ENCODE data around the gene KRT26. TPM values are rescaled to one million over a fixed set of nuclear protein-coding genes. Genes with fewer than 3 reads are reported as not detected.

The KRT26 gene
- total RNA-seq, 1 experiment from 2014 or later, result not detected

DNA sequence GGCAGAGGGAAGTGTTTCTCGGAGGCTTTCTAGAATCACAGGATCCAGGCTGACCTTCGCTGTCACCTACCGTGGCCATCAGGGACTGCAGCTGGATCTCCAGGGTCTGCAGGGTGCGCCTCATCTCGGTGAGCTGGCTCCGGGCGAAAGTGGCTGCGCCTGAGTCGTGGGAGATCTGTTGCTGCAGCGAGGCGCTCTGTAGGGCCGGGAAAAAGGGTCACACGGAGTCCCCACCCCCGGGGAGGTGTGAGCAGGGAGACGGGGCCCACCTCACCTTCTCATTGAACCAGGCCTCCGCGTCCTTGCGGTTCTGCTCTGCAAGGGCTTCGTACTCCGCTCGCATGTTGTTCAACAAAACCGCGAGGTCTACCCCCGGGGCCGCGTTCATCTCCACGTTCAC lies 24.8 kb upstream of the KRT26 start:
- Histone ChIP-seq H3K4me2 (ENCODE audit: insufficient read depth, insufficient read length, low read length) (no peak overlapping the region), H3K23ac (ENCODE audit: insufficient read length, low read depth, low read length) (no peak overlapping the region), H3K23me2 (ENCODE audit: insufficient read length, low read depth, low read length, poor library complexity, severe bottlenecking) (no peaks in the 10 kb centered on the region), H3K4ac (ENCODE audit: low read depth, low read length) (no peak overlapping the region), H3K27ac (ENCODE audit: insufficient read length, low read depth, low read length) (no peak overlapping the region), H4K5ac (ENCODE audit: insufficient read length, low read depth, low read length) (no peak overlapping the region), H3K9ac (ENCODE audit: extremely low read depth, insufficient read length, low read length) (no peak overlapping the region), H2AFZ (ENCODE audit: low read length) (no peak overlapping the region), H3K56ac (ENCODE audit: insufficient read length, low read depth, low read length) (no peak overlapping the region), H4K8ac (replicated peaks; ENCODE audit: insufficient read length, low read depth, low read length) (no peak overlapping the region), H2BK12ac (ENCODE audit: insufficient read length, low read depth, low read length) (no peak overlapping the region), H2BK20ac (ENCODE audit: low read depth, low read length, poor library complexity, severe bottlenecking) (no peak overlapping the region), H3K27me3 (ENCODE audit: insufficient read depth, low read length) (no peaks in the 10 kb centered on the region), H3K14ac (ENCODE audit: insufficient read depth, low read length) (peak overlapping the region; percentile 33; the same call in 1 of the 2 replicates), H3K79me2 (ENCODE audit: insufficient read depth, low read length) (no peaks in the 10 kb centered on the region), H3K79me1 (ENCODE audit: insufficient read depth, low read depth, low read length, poor library complexity, severe bottlenecking) (no peaks in the 10 kb centered on the region), H2BK5ac (ENCODE audit: insufficient read length, low read length) (no peak overlapping the region), H4K91ac (ENCODE audit: insufficient read length, low read depth, low read length) (no peak overlapping the region), H2BK120ac (ENCODE audit: low read depth, low read length, poor library complexity, severe bottlenecking) (no peak overlapping the region), H2AK5ac (ENCODE audit: insufficient read length, low read length) (no peak overlapping the region), H2BK15ac (ENCODE audit: low read depth, low read length) (no peak overlapping the region), H4K20me1 (ENCODE audit: control insufficient read depth, insufficient read depth, insufficient read length) (no peaks in the 10 kb centered on the region), H3K18ac (ENCODE audit: insufficient read length, low read depth, low read length) (no peak overlapping the region), H3K4me1 (ENCODE audit: insufficient read depth, low read length) (no peaks in the 10 kb centered on the region), H3T11ph (ENCODE audit: low read length) (no peak overlapping the region), H3K9me3 (ENCODE audit: control insufficient read depth, low read depth, low read length) (no peaks in the 10 kb centered on the region)
- Mint-ChIP-seq H3K27me3 (ENCODE audit: low read depth) (peaks cover 27% of the 10 kb centered on the region), H3K4me1 (no peaks in the 10 kb centered on the region), H3K27ac (no peak overlapping the region), H3K36me3 (ENCODE audit: insufficient read depth in 1 of 3, low read depth in 3 of 3) (no peaks in the 10 kb centered on the region), H3K9me3 (no peaks in the 10 kb centered on the region), H3K4me3 (no peak overlapping the region)
- peak; percentile 67 for DNase-seq
- WGBS (ENCODE audit: extremely low coverage, insufficient read length, low lambda C conversion rate), result no CpG with 5 or more reads among the region's 27 CpGs
- TF ChIP-seq, protein P1, sequence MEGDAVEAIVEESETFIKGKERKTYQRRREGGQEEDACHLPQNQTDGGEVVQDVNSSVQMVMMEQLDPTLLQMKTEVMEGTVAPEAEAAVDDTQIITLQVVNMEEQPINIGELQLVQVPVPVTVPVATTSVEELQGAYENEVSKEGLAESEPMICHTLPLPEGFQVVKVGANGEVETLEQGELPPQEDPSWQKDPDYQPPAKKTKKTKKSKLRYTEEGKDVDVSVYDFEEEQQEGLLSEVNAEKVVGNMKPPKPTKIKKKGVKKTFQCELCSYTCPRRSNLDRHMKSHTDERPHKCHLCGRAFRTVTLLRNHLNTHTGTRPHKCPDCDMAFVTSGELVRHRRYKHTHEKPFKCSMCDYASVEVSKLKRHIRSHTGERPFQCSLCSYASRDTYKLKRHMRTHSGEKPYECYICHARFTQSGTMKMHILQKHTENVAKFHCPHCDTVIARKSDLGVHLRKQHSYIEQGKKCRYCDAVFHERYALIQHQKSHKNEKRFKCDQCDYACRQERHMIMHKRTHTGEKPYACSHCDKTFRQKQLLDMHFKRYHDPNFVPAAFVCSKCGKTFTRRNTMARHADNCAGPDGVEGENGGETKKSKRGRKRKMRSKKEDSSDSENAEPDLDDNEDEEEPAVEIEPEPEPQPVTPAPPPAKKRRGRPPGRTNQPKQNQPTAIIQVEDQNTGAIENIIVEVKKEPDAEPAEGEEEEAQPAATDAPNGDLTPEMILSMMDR (conservative IDR thresholded peaks at IDR 0.05), result 0 out of 3 replicates have a peak, but pooled peaks have one; percentile 17
